ENCODE results near the gene NANP. TPM values are rescaled to one million over a fixed set of nuclear protein-coding genes. Genes with fewer than 3 reads are reported as not detected.

NANP gene
- total and polyA plus RNA-seq, 2 of the 13 experiments (the other 11 are each of a cell fraction or from before 2014, with no cell fraction given): 8.9 to 21.5 TPM

GRCh38 chr20:25624500-25624939 lies 706 bp upstream of the NANP start (continued):
- no peak for TF ChIP-seq HNF1B (CRISPR knock-in tag; IDR thresholded peaks at IDR 0.05)
- peak; percentile 73; the same call in 1 of the 2 replicates for TF ChIP-seq NCOA2 (CRISPR knock-in tag; IDR thresholded peaks at IDR 0.05)
- no peak for TF ChIP-seq MZF1 (CRISPR knock-in tag; IDR thresholded peaks at IDR 0.05; ENCODE audit: borderline replicate concordance)
- peak; percentile 89 for TF ChIP-seq ZC3H13 (CRISPR knock-in tag; IDR thresholded peaks at IDR 0.05)
- TF ChIP-seq PITX1 (CRISPR knock-in tag; IDR thresholded peaks at IDR 0.05): no peak
- no peak; the same call in 1 of the 2 replicates for TF ChIP-seq ELF4 (CRISPR knock-in tag; IDR thresholded peaks at IDR 0.05; ENCODE audit: borderline replicate concordance)
- TF ChIP-seq MED1 (CRISPR knock-in tag; IDR thresholded peaks at IDR 0.05): no peak
- 0 out of 2 replicates have a peak, but pooled peaks have one; percentile 7 for TF ChIP-seq ZBED4 (CRISPR knock-in tag; IDR thresholded peaks at IDR 0.05; ENCODE audit: borderline replicate concordance)
- no peak for TF ChIP-seq FOXK1 (CRISPR knock-in tag; IDR thresholded peaks at IDR 0.05; ENCODE audit: borderline replicate concordance, low read depth)
- TF ChIP-seq MAFG (CRISPR knock-in tag; IDR thresholded peaks at IDR 0.05): no peak
- no peak for TF ChIP-seq KLF15 (CRISPR knock-in tag; IDR thresholded peaks at IDR 0.05; ENCODE audit: borderline replicate concordance)
- TF ChIP-seq ZNF24 (IDR thresholded peaks at IDR 0.05): no peak
- no peak for TF ChIP-seq ZNF441 (CRISPR knock-in tag; IDR thresholded peaks at IDR 0.05; ENCODE audit: borderline replicate concordance)
- no peak for TF ChIP-seq ZNF382 (CRISPR knock-in tag; IDR thresholded peaks at IDR 0.05; ENCODE audit: borderline replicate concordance)
- no peak for TF ChIP-seq ZNF335 (CRISPR knock-in tag; IDR thresholded peaks at IDR 0.05)
- 0 out of 2 replicates have a peak, but pooled peaks have one; percentile 15 for TF ChIP-seq ZZZ3 (CRISPR knock-in tag; IDR thresholded peaks at IDR 0.05; ENCODE audit: borderline replicate concordance)
- TF ChIP-seq ZNF614 (CRISPR knock-in tag; IDR thresholded peaks at IDR 0.05; ENCODE audit: borderline replicate concordance): no peak
- 0 out of 2 replicates have a peak, but pooled peaks have one; percentile 94 for TF ChIP-seq ZSCAN9 (CRISPR knock-in tag; IDR thresholded peaks at IDR 0.05; ENCODE audit: borderline replicate concordance)
- 0 out of 2 replicates have a peak, but pooled peaks have one; percentile 12 for TF ChIP-seq ATAD3A (CRISPR knock-in tag; IDR thresholded peaks at IDR 0.05)
- no peak for TF ChIP-seq ZNF180 (CRISPR knock-in tag; IDR thresholded peaks at IDR 0.05; ENCODE audit: borderline replicate concordance, low read depth)
- TF ChIP-seq ZNF317 (CRISPR knock-in tag; IDR thresholded peaks at IDR 0.05): 0 out of 2 replicates have a peak, but pooled peaks have one; percentile 2
- TF ChIP-seq BORCS8-MEF2B (CRISPR knock-in tag; IDR thresholded peaks at IDR 0.05): peak; percentile 2; the same call in 1 of the 2 replicates
- TF ChIP-seq ZNF253 (CRISPR knock-in tag; IDR thresholded peaks at IDR 0.05; ENCODE audit: borderline replicate concordance): no peak
- peak; percentile 77; the same call in 1 of the 2 replicates for TF ChIP-seq SRY (CRISPR knock-in tag; IDR thresholded peaks at IDR 0.05)
- no peak for TF ChIP-seq GATAD1 (CRISPR knock-in tag; IDR thresholded peaks at IDR 0.05)
- TF ChIP-seq CCAR2 (optimal IDR thresholded peaks at IDR 0.05; ENCODE audit: low read depth, low read length): no peak
- no peak for TF ChIP-seq ZNF383 (CRISPR knock-in tag; IDR thresholded peaks at IDR 0.05; ENCODE audit: borderline replicate concordance)
- TF ChIP-seq ERF (CRISPR knock-in tag; IDR thresholded peaks at IDR 0.05): 0 out of 2 replicates have a peak, but pooled peaks have one; percentile 16

Data from HepG2 (cell line).